HG03039 (cell line): ENCODE data around the gene ZFAND3.
"Not testable (repeated sequence)": the region's sequence is repeated elsewhere in the genome, so short reads cannot be mapped to it uniquely, and the experiment has no call there.

Experiments
- ATAC-seq: cut with Tn5 transposase; IDR thresholded peaks from one replicate; pipeline ENCODE4 v1.9.1; 2021; ENCODE audit warnings: mild to moderate bottlenecking, moderate library complexity; ENCODE audit not compliant: unreplicated experiment

ZFAND3 gene

GRCh38 chr6:38033442-38033982 is 214.0 kb downstream of the ZFAND3 start:
- ATAC-seq, result no peak

- no peak for ATAC-seq
Observed at GRCh38 chr6:38034274-38034914, 214.9 kb downstream of the ZFAND3 start.

- ATAC-seq, result no peak
Observed at GRCh38 chr6:38035478-38035877, 216.0 kb downstream of the ZFAND3 start.

GRCh38 chr6:38039502-38039901 is 220.0 kb downstream of the ZFAND3 start:
- no peak for ATAC-seq

GRCh38 chr6:38040254-38040653 is 220.7 kb downstream of the ZFAND3 start:
- no peak for ATAC-seq

- ATAC-seq, result no peak
Observed at GRCh38 chr6:38043259-38043753, 223.8 kb downstream of the ZFAND3 start.

GRCh38 chr6:38045701-38046305 is 226.3 kb downstream of the ZFAND3 start:
- ATAC-seq, result no peak

GRCh38 chr6:38047562-38047961 is 228.0 kb downstream of the ZFAND3 start:
- no peak for ATAC-seq

GRCh38 chr6:38049861-38050397 is 230.4 kb downstream of the ZFAND3 start:
- not testable (repeated sequence) for ATAC-seq

GRCh38 chr6:38051819-38052434 is 232.4 kb downstream of the ZFAND3 start:
- no peak for ATAC-seq

GRCh38 chr6:38054527-38055202 is 235.1 kb downstream of the ZFAND3 start:
- ATAC-seq, result no peak

- ATAC-seq, result no peak
Observed at GRCh38 chr6:38055203-38055589, 235.7 kb downstream of the ZFAND3 start.

- ATAC-seq, result no peak
Observed at GRCh38 chr6:38056361-38056760, 236.8 kb downstream of the ZFAND3 start.

GRCh38 chr6:38057994-38058393 is 238.5 kb downstream of the ZFAND3 start:
- no peak for ATAC-seq

- no peak for ATAC-seq
Observed at GRCh38 chr6:38062066-38062465, 242.5 kb downstream of the ZFAND3 start.

GRCh38 chr6:38063973-38064372 is 244.4 kb downstream of the ZFAND3 start:
- no peak for ATAC-seq

- ATAC-seq, result no peak
Observed at GRCh38 chr6:38064431-38064830, 244.9 kb downstream of the ZFAND3 start.

- no peak for ATAC-seq
Observed at GRCh38 chr6:38065734-38066305, 246.3 kb downstream of the ZFAND3 start.

- ATAC-seq, result no peak
Observed at GRCh38 chr6:38067263-38067980, 247.9 kb downstream of the ZFAND3 start.
